Stimulated activated effector memory CD8-positive, alpha-beta T cell treated with anti-CD3 and anti-CD28 coated beads, Interleukin-12 subunit alpha, Interleukin-12 subunit beta, amount 100 ng/mL, for 72 hours (primary cell): ENCODE results near the gene L3HYPDH.
"Not testable (repeated sequence)": the region's sequence is repeated elsewhere in the genome, so short reads cannot be mapped to it uniquely, and the experiment has no call there.

Experiments
- ATAC-seq: fragments of 150-1000 bp; cut with Tn5 transposase; 2 replicates; pipeline ENCODE4 v1.10.0; 2021
- DNase-seq, 2 donors: peaks; one replicate each; pipeline ENCODE4 v3.0.0; 2021 to 2022; ENCODE audit warnings: low spot score in 2 of 2
- H3K27ac Mint-ChIP-seq: one replicate; pipeline ENCODE4 v1.8.0; 2022; ENCODE audit warnings: mild to moderate bottlenecking, mixed read lengths
- H3K36me3 Mint-ChIP-seq: one replicate; pipeline ENCODE4 v1.8.0; 2022; ENCODE audit warnings: mild to moderate bottlenecking, mixed read lengths
- H3K4me1 Mint-ChIP-seq: one replicate; pipeline ENCODE4 v1.8.0; 2022; ENCODE audit warnings: mixed read lengths
- H3K4me3 Mint-ChIP-seq: one replicate; pipeline ENCODE4 v1.8.0; 2022; ENCODE audit warnings: mild to moderate bottlenecking, mixed read lengths
- H3K9me3 Mint-ChIP-seq: one replicate; pipeline ENCODE4 v1.8.0; 2022; ENCODE audit warnings: mixed read lengths

Gene L3HYPDH

DNA sequence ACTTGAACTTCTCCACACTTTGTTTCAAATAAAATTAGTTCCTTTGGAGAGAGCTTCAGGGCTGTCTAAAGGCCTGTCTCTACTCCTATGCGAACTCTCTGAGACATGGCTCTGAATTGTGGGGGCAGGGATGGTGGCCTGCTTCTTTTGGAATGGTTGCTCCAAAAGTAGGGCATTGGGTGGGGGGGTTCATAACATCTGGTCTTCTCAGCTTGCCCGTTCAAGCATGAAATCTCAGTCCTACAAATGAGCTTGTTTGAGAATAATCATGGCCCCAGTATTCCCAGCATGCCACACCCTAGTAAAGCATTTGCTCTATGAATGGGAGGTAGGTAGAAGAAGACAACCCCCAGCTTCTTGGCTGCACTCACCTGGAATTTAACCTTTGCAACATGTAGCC lies 25.7 kb downstream of the L3HYPDH start:
- Mint-ChIP-seq H3K9me3 (no peaks in the 10 kb centered on the region), H3K4me1 (peaks cover under 1% of the 10 kb centered on the region), H3K36me3 (no peaks in the 10 kb centered on the region), H3K27ac (no peak overlapping the region), H3K4me3 (no peak overlapping the region)
- no peak for DNase-seq
- ATAC-seq = no peak

DNA sequence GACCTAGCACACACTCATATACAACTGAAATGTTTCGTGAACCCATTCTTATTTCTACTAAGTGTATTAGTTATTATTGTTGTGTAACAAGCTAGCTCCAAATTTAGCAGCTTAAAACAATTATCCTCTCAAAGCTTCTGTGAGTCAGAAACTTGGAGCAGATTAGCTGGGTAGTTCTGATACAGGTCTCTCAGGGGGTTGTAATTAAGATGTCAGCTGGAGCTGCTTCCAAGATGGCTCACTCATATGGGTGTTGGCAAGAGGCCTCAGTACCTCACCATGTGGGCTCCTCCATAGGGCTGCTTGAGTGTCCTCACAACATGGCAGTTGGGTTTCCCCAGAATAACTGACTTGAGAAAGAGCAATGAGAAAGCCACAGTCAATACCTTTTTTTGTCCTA lies 28.8 kb downstream of the L3HYPDH start:
- DNase-seq = no peak
- no peak for ATAC-seq
- no peaks in the 10 kb centered on the region for H3K36me3 Mint-ChIP-seq
- H3K4me3 Mint-ChIP-seq = no peak overlapping the region
- no peak overlapping the region for H3K27ac Mint-ChIP-seq
- no peaks in the 10 kb centered on the region for H3K9me3 Mint-ChIP-seq
- H3K4me1 Mint-ChIP-seq = no peaks in the 10 kb centered on the region

DNA sequence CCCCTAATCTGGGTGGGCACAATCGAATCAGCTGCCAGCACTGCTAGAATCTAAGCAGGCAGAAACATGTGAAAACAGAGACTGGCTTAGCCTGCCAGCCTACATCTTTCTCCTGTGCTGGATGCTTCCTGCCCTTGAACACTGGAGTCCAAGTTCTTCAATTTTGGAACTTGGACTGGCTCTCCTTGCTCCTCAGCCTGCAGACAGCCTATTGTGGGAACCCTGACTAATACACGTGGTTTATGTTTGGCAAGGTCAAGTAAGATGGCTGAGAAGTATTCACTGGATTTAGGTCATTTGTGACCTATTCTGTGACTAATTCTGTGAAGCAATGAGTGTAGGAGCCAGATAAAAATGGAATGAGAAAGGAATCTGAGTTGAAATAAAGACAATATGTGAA lies 30.1 kb downstream of the L3HYPDH start:
- H3K27ac Mint-ChIP-seq = no peak overlapping the region
- no peaks in the 10 kb centered on the region for H3K4me1 Mint-ChIP-seq
- ATAC-seq = no peak
- no peak for DNase-seq
- no peaks in the 10 kb centered on the region for H3K36me3 Mint-ChIP-seq
- H3K4me3 Mint-ChIP-seq = no peak overlapping the region
- H3K9me3 Mint-ChIP-seq = no peaks in the 10 kb centered on the region

DNA sequence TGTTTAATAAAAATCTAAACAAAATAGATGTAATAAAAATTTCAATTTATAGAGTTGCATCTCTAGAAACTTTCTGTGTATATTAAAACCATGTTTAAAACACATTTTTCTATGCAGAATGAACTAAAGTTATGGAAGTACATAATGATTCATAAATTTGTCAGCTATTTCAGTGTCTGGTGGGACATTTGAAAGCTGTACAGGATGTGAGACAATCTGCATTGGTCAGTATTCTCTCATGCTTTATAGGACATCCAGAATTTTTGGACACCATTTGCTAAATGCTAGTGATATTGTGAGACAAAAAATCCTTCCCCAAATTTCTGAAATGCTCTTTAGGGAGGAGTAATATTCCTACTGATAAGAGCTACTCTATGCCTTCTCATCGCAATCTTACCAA lies 32.4 kb downstream of the L3HYPDH start:
- Mint-ChIP-seq H3K9me3 (no peaks in the 10 kb centered on the region), H3K4me1 (no peaks in the 10 kb centered on the region), H3K4me3 (no peak overlapping the region), H3K36me3 (no peaks in the 10 kb centered on the region), H3K27ac (no peak overlapping the region)
- no peak for DNase-seq
- ATAC-seq = no peak

DNA sequence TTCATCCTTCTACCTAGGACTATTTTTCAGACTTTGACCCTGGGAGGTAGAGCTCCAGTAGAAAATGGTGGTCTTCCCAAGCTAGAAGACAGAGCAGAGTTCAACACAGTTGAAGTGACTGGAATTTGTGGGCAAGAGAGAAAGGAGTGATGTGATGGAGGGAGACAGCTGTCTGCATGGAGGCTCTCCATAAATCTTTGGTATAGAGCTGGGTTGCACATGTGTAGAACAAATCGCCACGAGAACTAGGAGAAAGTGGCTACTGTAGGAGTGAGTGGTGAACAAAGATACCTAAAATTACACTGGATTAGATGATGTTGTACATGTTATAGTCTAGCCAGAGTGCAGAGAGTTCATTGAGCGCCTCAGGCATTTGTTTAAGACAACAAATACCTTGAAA lies 33.5 kb downstream of the L3HYPDH start:
- Mint-ChIP-seq H3K4me3 (no peak overlapping the region), H3K36me3 (no peaks in the 10 kb centered on the region), H3K9me3 (no peaks in the 10 kb centered on the region), H3K27ac (no peak overlapping the region), H3K4me1 (no peaks in the 10 kb centered on the region)
- DNase-seq = no peak
- ATAC-seq = no peak

DNA sequence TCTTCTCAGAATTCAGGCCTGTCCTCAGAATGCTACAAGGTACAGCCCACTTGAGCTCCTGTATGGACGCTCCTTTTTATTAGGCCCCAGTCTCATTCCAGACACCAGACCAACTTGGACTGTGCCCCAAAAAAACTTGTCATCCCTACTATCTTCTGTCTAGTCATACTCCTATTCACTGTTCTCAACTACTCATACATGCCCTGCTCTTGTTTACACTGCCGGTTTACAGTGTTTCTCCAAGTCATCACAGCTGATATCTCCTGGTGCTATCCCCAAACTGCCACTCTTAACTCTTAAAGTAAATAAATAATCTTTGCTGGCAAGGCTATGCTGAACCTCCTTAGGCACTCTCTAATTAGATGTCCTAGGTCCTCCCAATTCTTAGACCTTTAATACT lies 35.5 kb downstream of the L3HYPDH start:
- H3K27ac Mint-ChIP-seq, H3K36me3 Mint-ChIP-seq, H3K4me1 Mint-ChIP-seq, H3K4me3 Mint-ChIP-seq, ATAC-seq, H3K9me3 Mint-ChIP-seq, DNase-seq: not testable (repeated sequence)

DNA sequence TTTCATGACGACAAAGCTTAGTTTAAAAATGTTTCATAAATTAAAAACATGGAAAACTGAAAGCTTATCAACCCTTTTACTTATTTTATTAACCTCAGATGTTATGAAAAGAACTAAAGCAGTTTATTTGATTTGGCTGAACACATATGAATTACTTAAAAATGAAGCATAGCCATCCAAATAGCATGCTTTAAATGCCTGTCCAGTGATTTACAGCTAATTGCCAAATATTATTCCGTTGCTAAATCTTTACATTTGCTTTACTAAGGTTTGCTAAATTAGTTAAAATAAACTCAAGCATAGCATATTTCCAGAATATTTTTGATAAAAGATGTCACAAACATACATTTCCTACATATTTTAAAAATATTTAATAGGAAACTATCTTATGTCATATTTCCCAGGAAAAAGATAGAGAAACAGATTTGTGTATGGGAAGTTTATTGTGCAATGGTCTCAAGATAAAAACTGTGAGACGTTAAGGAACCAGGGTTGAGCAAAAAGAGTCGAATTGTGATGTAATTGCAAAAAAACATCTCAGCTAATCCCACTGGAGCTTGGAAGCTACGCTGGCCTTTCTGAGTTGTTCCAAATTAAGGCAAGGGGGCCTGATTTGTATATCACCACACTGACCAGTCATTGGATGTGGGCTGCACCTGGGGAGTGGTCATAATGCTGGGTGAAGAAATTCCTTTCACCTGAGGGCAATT lies 44.8 kb downstream of the L3HYPDH start:
- H3K36me3 Mint-ChIP-seq = no peaks in the 10 kb centered on the region
- ATAC-seq = no peak
- no peaks in the 10 kb centered on the region for H3K9me3 Mint-ChIP-seq
- H3K4me1 Mint-ChIP-seq = no peaks in the 10 kb centered on the region
- H3K27ac Mint-ChIP-seq = no peak overlapping the region
- no peak overlapping the region for H3K4me3 Mint-ChIP-seq
- DNase-seq = no peak

DNA sequence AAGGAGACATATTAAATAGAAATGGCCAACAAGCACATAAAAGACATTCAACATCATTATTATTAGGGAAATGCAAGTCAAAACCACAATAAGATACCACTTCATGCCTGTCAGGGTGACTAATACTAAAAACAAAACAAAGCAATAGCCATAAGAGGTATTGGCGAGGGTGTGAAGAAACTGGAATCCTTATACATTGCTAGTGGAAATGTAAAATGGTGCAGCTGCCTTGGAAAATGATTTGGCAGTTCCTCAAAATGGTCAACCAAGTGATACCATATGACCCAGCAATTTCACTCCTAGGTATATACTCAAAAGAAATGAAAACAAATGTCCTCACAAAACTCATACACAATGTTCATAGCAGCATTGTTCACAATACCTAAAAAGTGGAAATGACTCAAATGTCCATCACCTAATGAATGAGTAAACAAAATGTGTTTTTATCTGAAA lies 46.0 kb downstream of the L3HYPDH start:
- H3K9me3 Mint-ChIP-seq = no peaks in the 10 kb centered on the region
- H3K36me3 Mint-ChIP-seq = no peaks in the 10 kb centered on the region
- H3K4me3 Mint-ChIP-seq = no peak overlapping the region
- no peak overlapping the region for H3K27ac Mint-ChIP-seq
- H3K4me1 Mint-ChIP-seq = no peaks in the 10 kb centered on the region
- no peak for DNase-seq
- ATAC-seq = no peak

DNA sequence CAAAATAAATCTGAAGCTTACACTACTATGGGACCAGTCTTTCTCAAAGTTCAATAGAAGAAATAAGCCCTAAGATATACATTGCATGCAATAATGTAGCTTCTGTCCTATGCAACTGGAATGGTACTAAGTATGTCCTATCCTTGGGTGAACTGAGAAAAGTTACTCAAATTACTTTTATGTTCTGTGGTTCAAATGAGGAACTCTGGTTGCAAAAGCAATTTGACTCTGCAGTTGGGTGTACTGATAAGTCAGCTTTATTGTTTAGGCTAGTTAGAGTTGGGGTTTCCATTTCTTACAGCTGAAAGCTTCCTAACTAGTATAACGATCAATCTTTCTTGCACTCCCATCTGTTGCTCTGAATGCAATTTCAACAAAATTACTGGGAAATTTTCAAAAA lies 48.2 kb downstream of the L3HYPDH start:
- H3K4me3 Mint-ChIP-seq = no peak overlapping the region
- no peak for DNase-seq
- no peaks in the 10 kb centered on the region for H3K4me1 Mint-ChIP-seq
- H3K27ac Mint-ChIP-seq = no peak overlapping the region
- H3K9me3 Mint-ChIP-seq = no peaks in the 10 kb centered on the region
- no peaks in the 10 kb centered on the region for H3K36me3 Mint-ChIP-seq
- no peak for ATAC-seq

DNA sequence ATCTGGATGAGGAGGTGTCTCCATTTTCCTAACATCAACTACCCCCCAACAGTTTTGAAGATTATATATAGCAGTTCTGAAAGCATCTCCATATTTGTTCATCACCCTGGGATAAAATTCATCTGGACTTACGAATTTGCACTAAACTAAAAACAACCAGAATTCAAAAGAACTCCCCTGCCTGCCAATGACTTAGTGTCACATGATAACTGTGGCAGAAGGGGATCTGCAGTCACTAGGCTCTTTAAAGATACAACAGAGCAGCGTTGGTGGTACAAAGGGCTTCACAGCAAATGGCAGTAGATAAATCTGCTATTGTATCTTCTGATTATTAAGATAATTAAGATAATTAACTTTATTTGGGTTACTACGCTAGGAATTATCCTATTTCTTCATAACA lies 49.1 kb downstream of the L3HYPDH start:
- H3K27ac Mint-ChIP-seq = no peak overlapping the region
- H3K4me1 Mint-ChIP-seq = no peaks in the 10 kb centered on the region
- DNase-seq (no peak), ATAC-seq (no peak)
- no peaks in the 10 kb centered on the region for H3K36me3 Mint-ChIP-seq
- no peaks in the 10 kb centered on the region for H3K9me3 Mint-ChIP-seq
- H3K4me3 Mint-ChIP-seq = no peak overlapping the region

DNA sequence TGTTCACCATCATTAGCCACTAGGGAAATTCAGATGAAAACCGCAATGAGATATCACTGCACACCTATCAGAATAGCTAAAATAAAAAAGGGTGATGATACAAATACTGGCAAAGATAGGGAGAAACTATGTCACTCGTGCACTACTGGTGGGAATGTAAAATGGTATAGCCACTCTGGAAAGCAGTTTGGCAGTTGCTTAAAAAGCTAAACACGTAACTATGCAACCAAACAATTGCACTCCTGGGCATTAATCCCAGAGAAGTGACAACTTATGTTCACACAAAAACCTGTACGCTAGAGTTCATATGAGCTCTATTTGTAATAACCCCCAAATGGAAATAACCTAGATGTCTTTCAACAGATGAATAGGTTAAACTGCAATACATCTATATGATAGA lies 54.4 kb downstream of the L3HYPDH start:
- H3K4me3 Mint-ChIP-seq = no peak overlapping the region
- no peaks in the 10 kb centered on the region for H3K9me3 Mint-ChIP-seq
- no peak overlapping the region for H3K27ac Mint-ChIP-seq
- H3K36me3 Mint-ChIP-seq = no peaks in the 10 kb centered on the region
- ATAC-seq (no peak), DNase-seq (no peak)
- no peaks in the 10 kb centered on the region for H3K4me1 Mint-ChIP-seq

DNA sequence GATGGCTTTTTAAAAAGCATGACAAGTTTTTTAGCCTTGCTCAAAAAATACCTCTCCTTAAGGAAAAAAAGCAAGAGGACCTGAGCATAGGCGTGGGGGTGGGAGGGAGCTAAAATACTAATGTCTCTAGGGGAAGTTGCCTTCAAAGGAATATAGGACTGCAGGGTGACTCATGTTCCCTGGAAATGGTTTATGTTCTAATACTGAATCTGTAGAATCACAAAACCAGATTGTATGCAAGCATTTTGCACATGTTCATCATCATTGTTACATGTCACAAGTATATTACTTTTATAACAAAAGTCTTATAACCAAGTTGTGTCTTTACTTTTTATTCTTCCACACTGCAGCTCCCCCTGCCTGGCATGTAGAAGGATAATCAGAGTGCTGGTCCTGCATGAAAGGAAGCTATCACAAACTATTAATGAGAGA lies 55.6 kb downstream of the L3HYPDH start:
- no peak overlapping the region for H3K27ac Mint-ChIP-seq
- H3K4me3 Mint-ChIP-seq = no peak overlapping the region
- no peaks in the 10 kb centered on the region for H3K4me1 Mint-ChIP-seq
- no peaks in the 10 kb centered on the region for H3K9me3 Mint-ChIP-seq
- H3K36me3 Mint-ChIP-seq = no peaks in the 10 kb centered on the region
- DNase-seq = no peak
- ATAC-seq = peak; percentile 16

DNA sequence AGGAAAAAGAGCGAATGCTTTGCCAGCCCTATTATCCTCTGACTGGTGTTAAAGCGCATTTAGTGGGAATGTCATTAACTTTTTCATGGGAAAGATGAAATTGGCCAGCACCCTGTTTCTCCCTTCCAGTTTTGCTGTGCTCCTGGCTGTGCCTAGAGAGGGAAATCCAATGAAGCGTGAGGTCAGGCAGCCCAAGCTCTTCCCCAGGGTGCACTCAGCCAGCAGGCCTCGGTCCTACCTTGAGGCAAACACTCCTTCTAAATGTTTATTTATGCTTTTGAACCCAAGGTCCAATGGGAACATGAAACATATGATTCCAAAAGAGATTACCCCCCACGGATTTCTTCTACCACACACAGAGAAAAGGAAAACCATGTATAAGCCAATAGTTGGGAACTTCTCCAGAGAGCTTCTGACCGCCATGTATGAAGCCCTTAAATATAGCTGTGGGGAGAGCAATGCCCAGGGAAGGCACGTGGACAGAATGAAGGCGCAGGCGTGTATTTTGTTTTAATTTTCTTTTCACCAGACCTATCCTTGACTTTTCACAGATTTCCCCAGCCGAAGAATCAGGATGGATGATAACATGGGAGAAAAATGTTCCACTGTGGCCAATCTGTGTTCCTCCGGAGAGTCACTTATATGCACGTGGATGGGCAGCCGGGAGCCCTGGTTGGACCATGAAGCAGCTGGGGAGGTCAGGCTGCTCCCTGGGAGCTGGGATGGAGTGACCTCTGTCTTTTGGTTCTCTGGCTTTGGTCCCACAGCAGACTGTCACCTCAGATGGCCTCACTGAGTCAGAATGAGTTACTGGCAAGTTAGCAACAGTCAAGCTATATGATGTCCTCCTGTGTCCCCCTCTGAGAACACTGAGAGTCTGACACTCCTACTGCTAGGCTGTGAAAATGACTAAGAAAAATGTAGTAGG lies 56.3 kb downstream of the L3HYPDH start:
- H3K4me3 Mint-ChIP-seq = no peak overlapping the region
- no peaks in the 10 kb centered on the region for H3K9me3 Mint-ChIP-seq
- DNase-seq = no peak
- H3K36me3 Mint-ChIP-seq = no peaks in the 10 kb centered on the region
- peak; percentile 54 for ATAC-seq
- no peaks in the 10 kb centered on the region for H3K4me1 Mint-ChIP-seq
- H3K27ac Mint-ChIP-seq = no peak overlapping the region

DNA sequence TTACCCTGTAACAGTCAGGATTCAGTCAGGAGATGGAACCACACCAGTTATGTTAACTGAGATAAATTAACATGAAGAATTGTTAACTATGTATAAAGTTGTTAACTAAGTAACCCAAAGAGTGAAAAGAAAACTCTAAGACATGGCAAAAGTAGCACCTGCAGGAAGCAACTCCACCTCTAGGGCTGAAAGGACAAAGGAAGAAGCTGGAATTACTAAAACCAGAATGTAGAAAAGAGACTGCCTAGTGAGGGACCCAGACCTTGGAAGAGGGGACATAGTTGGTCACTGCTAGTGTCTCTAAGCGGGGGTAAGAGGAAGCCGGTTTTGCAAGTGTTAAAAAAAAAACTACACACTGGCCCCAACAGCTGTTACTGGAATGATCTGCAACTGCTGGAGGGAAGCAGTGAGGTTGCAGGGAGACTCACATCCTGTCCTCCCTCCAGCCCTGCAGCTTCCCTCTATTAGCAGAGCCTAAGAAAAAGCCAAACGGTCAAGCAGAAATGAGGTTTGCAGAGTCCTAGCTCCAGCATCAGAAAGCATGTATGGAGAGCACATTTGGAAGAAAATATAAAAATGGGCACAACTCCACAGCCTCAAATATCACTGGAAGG lies 58.8 kb downstream of the L3HYPDH start:
- DNase-seq (no peak), ATAC-seq (no peak)
- H3K36me3 Mint-ChIP-seq = no peaks in the 10 kb centered on the region
- H3K9me3 Mint-ChIP-seq = no peaks in the 10 kb centered on the region
- H3K4me1 Mint-ChIP-seq = no peaks in the 10 kb centered on the region
- H3K4me3 Mint-ChIP-seq = no peak overlapping the region
- H3K27ac Mint-ChIP-seq = no peak overlapping the region

DNA sequence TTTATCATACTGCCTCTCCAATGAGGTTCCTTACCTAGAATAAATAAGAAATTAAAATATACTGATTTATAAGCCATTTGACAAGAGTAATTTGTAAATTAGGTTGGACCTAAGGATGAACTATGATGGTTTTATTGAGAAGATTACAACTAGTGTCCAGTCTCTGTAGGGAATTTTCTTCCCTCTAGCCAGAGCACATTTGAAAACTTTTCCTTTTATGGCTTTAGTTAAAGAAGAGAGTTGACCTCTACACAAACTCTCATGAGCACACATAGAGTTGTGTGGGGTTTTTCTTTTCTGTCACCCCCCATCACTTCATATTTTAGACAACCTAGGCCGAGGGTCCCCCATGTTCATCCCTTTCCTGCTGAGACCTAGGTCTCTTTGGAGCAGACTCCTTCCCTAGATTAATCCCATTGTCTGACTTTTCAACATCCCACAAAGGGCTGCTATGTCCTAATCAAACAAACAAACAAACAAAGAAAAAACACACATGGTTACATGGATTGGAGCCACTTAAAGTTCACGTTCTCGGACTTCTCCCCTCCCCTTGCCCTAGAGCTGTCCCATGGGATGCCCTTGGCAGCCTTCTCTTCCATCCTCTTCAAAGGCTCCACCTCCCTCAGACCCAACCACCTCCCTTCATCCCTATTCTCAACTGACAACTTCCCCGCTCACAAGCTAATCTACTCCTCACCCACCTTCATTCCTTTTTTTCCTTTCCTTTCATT lies 59.7 kb downstream of the L3HYPDH start:
- Mint-ChIP-seq H3K36me3 (no peaks in the 10 kb centered on the region), H3K4me3 (no peak overlapping the region), H3K27ac (no peak overlapping the region), H3K9me3 (no peaks in the 10 kb centered on the region), H3K4me1 (no peaks in the 10 kb centered on the region)
- DNase-seq = no peak
- no peak for ATAC-seq
